ENCODE measurements around the gene PCID2.

The PCID2 gene

GRCh38 chr13:113218586-113218985 is 10.1 kb upstream of the PCID2 start:
- Histone ChIP-seq H3K4me3 (ENCODE audit: insufficient read length, low read depth) (no peak overlapping the region), H3K9me3 (ENCODE audit: insufficient read depth, low read length) (no peaks in the 10 kb centered on the region), H3K9ac (ENCODE audit: insufficient read length, low read depth) (no peak overlapping the region), H3K36me3 (ENCODE audit: insufficient read depth, insufficient read length, low read length) (peaks cover 56% of the 10 kb centered on the region), H3K4me1 (ENCODE audit: insufficient read depth, insufficient read length) (peaks cover 13% of the 10 kb centered on the region), H3K27me3 (ENCODE audit: insufficient read depth, insufficient read length) (no peaks in the 10 kb centered on the region)
- DNase-seq (ENCODE audit: low read depth, low spot score), result no peak
- TF ChIP-seq YY1 (IDR thresholded peaks at IDR 0.05; ENCODE audit: insufficient read depth, insufficient read length) (no peak), SUZ12 (IDR thresholded peaks at IDR 0.05; ENCODE audit: extremely low read depth, insufficient read depth, insufficient read length) (no peak), ZNF274 (IDR thresholded peaks at IDR 0.05; ENCODE audit: low read depth, low read length) (no peak)

GRCh38 chr13:113216254-113217048 is 8.0 kb upstream of the PCID2 start:
- H3K9ac ChIP-seq (ENCODE audit: insufficient read length, low read depth), result no peak overlapping the region
- H3K9me3 ChIP-seq (ENCODE audit: insufficient read depth, low read length), result no peaks in the 10 kb centered on the region
- H3K36me3 ChIP-seq (ENCODE audit: insufficient read depth, insufficient read length, low read length), result peaks cover 46% of the 10 kb centered on the region
- H3K4me3 ChIP-seq (ENCODE audit: insufficient read length, low read depth), result no peak overlapping the region
- no peak for DNase-seq (ENCODE audit: low read depth, low spot score)
- H3K4me1 ChIP-seq (ENCODE audit: insufficient read depth, insufficient read length), result peaks cover 11% of the 10 kb centered on the region
- no peaks in the 10 kb centered on the region for H3K27me3 ChIP-seq (ENCODE audit: insufficient read depth, insufficient read length)
- TF ChIP-seq ZNF274 (IDR thresholded peaks at IDR 0.05; ENCODE audit: low read depth, low read length), result no peak
- no peak for TF ChIP-seq YY1 (IDR thresholded peaks at IDR 0.05; ENCODE audit: insufficient read depth, insufficient read length)

GRCh38 chr13:113211774-113212173 is 3.3 kb upstream of the PCID2 start:
- peaks cover 9% of the 10 kb centered on the region for H3K4me1 ChIP-seq (ENCODE audit: insufficient read depth, insufficient read length)

GRCh38 chr13:113210833-113211232 is 2.4 kb upstream of the PCID2 start:
- Histone ChIP-seq H3K9me3 (ENCODE audit: insufficient read depth, low read length) (no peaks in the 10 kb centered on the region), H3K9ac (ENCODE audit: insufficient read length, low read depth) (peak overlapping the region; percentile 2), H3K4me3 (ENCODE audit: insufficient read length, low read depth) (peak overlapping the region; percentile 84), H3K27me3 (ENCODE audit: insufficient read depth, insufficient read length) (no peaks in the 10 kb centered on the region), H3K36me3 (ENCODE audit: insufficient read depth, insufficient read length, low read length) (peaks cover 37% of the 10 kb centered on the region), H3K4me1 (ENCODE audit: insufficient read depth, insufficient read length) (peaks cover 5% of the 10 kb centered on the region)
- no peak for DNase-seq (ENCODE audit: low read depth, low spot score)
- TF ChIP-seq ZNF274 (IDR thresholded peaks at IDR 0.05; ENCODE audit: low read depth, low read length) (no peak), SUZ12 (IDR thresholded peaks at IDR 0.05; ENCODE audit: extremely low read depth, insufficient read depth, insufficient read length) (no peak), YY1 (IDR thresholded peaks at IDR 0.05; ENCODE audit: insufficient read depth, insufficient read length) (no peak)

More at GRCh38 chr13:113211774-113212173, 3.3 kb upstream of the PCID2 start:
- H3K9ac ChIP-seq (ENCODE audit: insufficient read length, low read depth), result no peak overlapping the region
- H3K9me3 ChIP-seq (ENCODE audit: insufficient read depth, low read length), result no peaks in the 10 kb centered on the region
- no peaks in the 10 kb centered on the region for H3K27me3 ChIP-seq (ENCODE audit: insufficient read depth, insufficient read length)
- no peak for DNase-seq (ENCODE audit: low read depth, low spot score)
- TF ChIP-seq ZNF274 (IDR thresholded peaks at IDR 0.05; ENCODE audit: low read depth, low read length) (no peak), SUZ12 (IDR thresholded peaks at IDR 0.05; ENCODE audit: extremely low read depth, insufficient read depth, insufficient read length) (no peak), YY1 (IDR thresholded peaks at IDR 0.05; ENCODE audit: insufficient read depth, insufficient read length) (no peak)
- no peak overlapping the region for H3K4me3 ChIP-seq (ENCODE audit: insufficient read length, low read depth)
- peaks cover 28% of the 10 kb centered on the region for H3K36me3 ChIP-seq (ENCODE audit: insufficient read depth, insufficient read length, low read length)

GRCh38 chr13:113209759-113210421 is 1.4 kb upstream of the PCID2 start:
- H3K4me1 ChIP-seq (ENCODE audit: insufficient read depth, insufficient read length), result no peaks in the 10 kb centered on the region
- DNase-seq (ENCODE audit: low read depth, low spot score), result no peak
- H3K36me3 ChIP-seq (ENCODE audit: insufficient read depth, insufficient read length, low read length), result peaks cover 47% of the 10 kb centered on the region
- no peaks in the 10 kb centered on the region for H3K27me3 ChIP-seq (ENCODE audit: insufficient read depth, insufficient read length)
- H3K9ac ChIP-seq (ENCODE audit: insufficient read length, low read depth), result peak overlapping the region; percentile 93
- H3K9me3 ChIP-seq (ENCODE audit: insufficient read depth, low read length), result no peaks in the 10 kb centered on the region
- H3K4me3 ChIP-seq (ENCODE audit: insufficient read length, low read depth), result peak overlapping the region; percentile 84
- TF ChIP-seq YY1 (IDR thresholded peaks at IDR 0.05; ENCODE audit: insufficient read depth, insufficient read length), result no peak
- no peak for TF ChIP-seq ZNF274 (IDR thresholded peaks at IDR 0.05; ENCODE audit: low read depth, low read length)
- no peak for TF ChIP-seq SUZ12 (IDR thresholded peaks at IDR 0.05; ENCODE audit: extremely low read depth, insufficient read depth, insufficient read length)

GRCh38 chr13:113209336-113209758 is 878 bp upstream of the PCID2 start, which contains the start of gene CUL4A:
Gene CUL4A, plus strand, starts transcription at chr13:113209613. Its CDS starts 15 bp downstream, at chr13:113209628.
- TF ChIP-seq SUZ12 (IDR thresholded peaks at IDR 0.05; ENCODE audit: extremely low read depth, insufficient read depth, insufficient read length) (no peak), YY1 (IDR thresholded peaks at IDR 0.05; ENCODE audit: insufficient read depth, insufficient read length) (no peak), ZNF274 (IDR thresholded peaks at IDR 0.05; ENCODE audit: low read depth, low read length) (no peak)
- Histone ChIP-seq H3K9ac (ENCODE audit: insufficient read length, low read depth) (peak within 1 kb of the TSS; percentile 98), H3K9me3 (ENCODE audit: insufficient read depth, low read length) (no peaks in the 10 kb centered on the region), H3K27me3 (ENCODE audit: insufficient read depth, insufficient read length) (no peaks in the 10 kb centered on the region), H3K4me1 (ENCODE audit: insufficient read depth, insufficient read length) (no peaks in the 10 kb centered on the region), H3K4me3 (ENCODE audit: insufficient read length, low read depth) (peak within 1 kb of the TSS; percentile 97), H3K36me3 (ENCODE audit: insufficient read depth, insufficient read length, low read length) (peaks cover 48% of the 10 kb centered on the region)
- DNase-seq (ENCODE audit: low read depth, low spot score), result peak; percentile 56

- H3K9ac ChIP-seq (ENCODE audit: insufficient read length, low read depth), result peak overlapping the region; percentile 98
- H3K9me3 ChIP-seq (ENCODE audit: insufficient read depth, low read length), result no peaks in the 10 kb centered on the region
- H3K4me3 ChIP-seq (ENCODE audit: insufficient read length, low read depth), result peak overlapping the region; percentile 97
- H3K36me3 ChIP-seq (ENCODE audit: insufficient read depth, insufficient read length, low read length), result peaks cover 56% of the 10 kb centered on the region
- TF ChIP-seq YY1 (IDR thresholded peaks at IDR 0.05; ENCODE audit: insufficient read depth, insufficient read length) (no peak), ZNF274 (IDR thresholded peaks at IDR 0.05; ENCODE audit: low read depth, low read length) (no peak), SUZ12 (IDR thresholded peaks at IDR 0.05; ENCODE audit: extremely low read depth, insufficient read depth, insufficient read length) (no peak)
- H3K4me1 ChIP-seq (ENCODE audit: insufficient read depth, insufficient read length), result no peaks in the 10 kb centered on the region
- DNase-seq (ENCODE audit: low read depth, low spot score), result no peak
- H3K27me3 ChIP-seq (ENCODE audit: insufficient read depth, insufficient read length), result no peaks in the 10 kb centered on the region
Measured at GRCh38 chr13:113207890-113208420, 514 bp downstream of the PCID2 start.
